Activated naive CD8-positive, alpha-beta T cell treated with anti-CD3 and anti-CD28 coated beads, Interleukin-2, amount 50 U/mL, for 24 hours (primary cell): Measurements from ENCODE around the gene POLR3H.
"Not testable (repeated sequence)": the region's sequence is repeated elsewhere in the genome, so short reads cannot be mapped to it uniquely, and the experiment has no call there.

Source experiments
- ATAC-seq: fragments of 150-1000 bp; cut with Tn5 transposase; one replicate; pipeline ENCODE4 v1.10.0; 2021
- DNase-seq: peaks from one replicate; pipeline ENCODE4 v3.0.0; 2021
- H3K27ac Mint-ChIP-seq: one replicate; pipeline ENCODE4 v1.8.0; 2021; ENCODE audit warnings: mild to moderate bottlenecking, mixed read lengths
- H3K27me3 Mint-ChIP-seq: one replicate; pipeline ENCODE4 v1.8.0; 2021; ENCODE audit warnings: mixed read lengths
- H3K36me3 Mint-ChIP-seq: one replicate; pipeline ENCODE4 v1.8.0; 2021; ENCODE audit warnings: low read depth, mixed read lengths
- H3K4me1 Mint-ChIP-seq: one replicate; pipeline ENCODE4 v1.8.0; 2021; ENCODE audit warnings: mixed read lengths
- H3K4me3 Mint-ChIP-seq: one replicate; pipeline ENCODE4 v1.8.0; 2021; ENCODE audit warnings: mild to moderate bottlenecking, moderate library complexity, mixed read lengths
- H3K9me3 Mint-ChIP-seq: one replicate; pipeline ENCODE4 v1.8.0; 2021; ENCODE audit warnings: mixed read lengths

Gene POLR3H

DNA sequence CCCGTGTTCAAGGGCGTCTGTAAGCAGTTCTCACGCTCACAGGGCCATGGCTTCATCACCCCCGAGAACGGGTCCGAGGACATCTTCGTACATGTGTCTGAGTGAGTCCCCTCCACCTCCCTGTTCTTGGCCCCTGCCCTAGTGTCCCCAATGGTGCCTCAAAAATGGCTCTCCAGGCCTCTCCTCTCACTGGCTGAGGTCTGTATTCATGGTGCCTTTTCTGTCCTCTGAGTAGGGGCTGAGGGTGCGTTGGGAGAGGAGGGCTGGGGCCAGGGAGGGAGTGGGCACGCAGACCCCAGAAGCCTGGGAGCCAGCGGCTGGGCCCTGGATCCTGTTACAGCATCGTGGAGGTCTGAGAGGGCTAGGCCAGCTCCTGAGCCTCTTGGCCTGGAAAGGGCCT lies 29.4 kb upstream of the POLR3H start:
- no peak for ATAC-seq

DNA sequence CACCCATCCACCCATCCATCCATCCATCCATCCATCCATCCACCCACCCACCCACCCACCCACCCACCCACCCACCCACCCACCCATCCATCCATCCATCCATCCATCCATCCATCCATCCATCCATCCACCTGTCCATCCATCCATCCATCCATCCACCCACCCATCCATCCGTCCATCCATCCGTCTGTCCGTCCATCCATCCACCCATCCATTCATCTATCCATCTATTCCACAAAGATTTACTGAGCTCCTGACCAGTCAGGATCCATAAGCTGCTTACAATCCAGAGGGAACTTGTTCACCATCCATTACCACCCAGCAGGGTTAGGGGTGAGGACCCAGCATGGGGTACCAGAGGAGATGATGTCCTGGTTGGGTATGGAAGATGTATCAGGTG lies 28.0 kb upstream of the POLR3H start:
- H3K36me3 Mint-ChIP-seq, H3K27me3 Mint-ChIP-seq, H3K27ac Mint-ChIP-seq, ATAC-seq, H3K4me3 Mint-ChIP-seq, DNase-seq, H3K4me1 Mint-ChIP-seq, H3K9me3 Mint-ChIP-seq: not testable (repeated sequence)

More for the DNA sequence above, 29.4 kb upstream of the POLR3H start:
- no peaks in the 10 kb centered on the region for H3K4me1 Mint-ChIP-seq
- no peaks in the 10 kb centered on the region for H3K9me3 Mint-ChIP-seq
- no peak for DNase-seq
- H3K4me3 Mint-ChIP-seq = no peak overlapping the region
- no peak overlapping the region for H3K27ac Mint-ChIP-seq
- H3K36me3 Mint-ChIP-seq = peaks cover 3% of the 10 kb centered on the region
- peaks cover 3% of the 10 kb centered on the region for H3K27me3 Mint-ChIP-seq

DNA sequence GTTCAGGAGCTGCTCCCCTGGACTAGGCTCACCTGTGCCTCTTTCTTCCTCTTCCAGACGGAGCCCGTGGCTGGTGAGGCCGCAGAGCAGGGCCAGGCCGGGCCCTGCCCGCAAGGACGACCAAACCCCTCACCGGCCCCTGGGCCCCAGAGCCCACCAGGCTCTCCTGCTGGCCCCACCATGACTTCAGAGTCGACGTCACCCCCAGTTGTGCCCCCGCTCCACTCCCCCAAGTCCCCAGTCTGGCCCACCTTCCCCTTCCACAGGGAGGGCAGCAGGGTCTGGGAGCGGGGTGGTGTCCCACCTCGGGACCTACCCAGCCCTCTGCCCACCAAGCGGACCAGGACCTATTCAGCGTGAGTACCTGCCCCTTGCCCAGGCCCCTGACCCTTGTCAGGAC lies 27.5 kb upstream of the POLR3H start:
- Mint-ChIP-seq H3K4me3 (no peak overlapping the region), H3K27me3 (peaks cover 3% of the 10 kb centered on the region), H3K4me1 (no peaks in the 10 kb centered on the region), H3K36me3 (peaks cover 2% of the 10 kb centered on the region), H3K27ac (no peak overlapping the region), H3K9me3 (no peaks in the 10 kb centered on the region)
- DNase-seq (no peak), ATAC-seq (no peak)

DNA sequence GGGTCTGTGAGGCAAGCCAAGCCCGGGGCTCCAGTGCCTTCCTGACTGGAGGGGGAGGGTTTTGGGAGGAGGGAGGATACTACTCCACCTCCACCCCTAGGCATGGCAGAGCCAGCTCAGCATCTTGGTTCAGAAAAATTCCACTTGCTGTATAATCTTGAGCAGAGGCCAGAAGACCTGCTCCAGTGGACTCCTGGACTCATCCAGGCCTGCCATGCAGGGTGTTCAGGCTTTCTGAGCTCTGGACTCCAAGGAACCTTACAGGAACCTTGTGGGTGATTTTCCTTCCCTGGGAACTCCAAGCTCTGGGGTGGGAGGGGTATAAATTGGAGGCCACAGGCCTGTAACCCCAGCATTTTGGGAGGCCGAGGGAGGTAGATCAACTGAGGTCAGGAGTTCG lies 26.0 kb upstream of the POLR3H start:
- H3K4me3 Mint-ChIP-seq = no peak overlapping the region
- H3K4me1 Mint-ChIP-seq = peaks cover 4% of the 10 kb centered on the region
- DNase-seq = no peak
- no peaks in the 10 kb centered on the region for H3K36me3 Mint-ChIP-seq
- no peaks in the 10 kb centered on the region for H3K9me3 Mint-ChIP-seq
- H3K27ac Mint-ChIP-seq = no peak overlapping the region
- no peak for ATAC-seq
- peaks cover 3% of the 10 kb centered on the region for H3K27me3 Mint-ChIP-seq

DNA sequence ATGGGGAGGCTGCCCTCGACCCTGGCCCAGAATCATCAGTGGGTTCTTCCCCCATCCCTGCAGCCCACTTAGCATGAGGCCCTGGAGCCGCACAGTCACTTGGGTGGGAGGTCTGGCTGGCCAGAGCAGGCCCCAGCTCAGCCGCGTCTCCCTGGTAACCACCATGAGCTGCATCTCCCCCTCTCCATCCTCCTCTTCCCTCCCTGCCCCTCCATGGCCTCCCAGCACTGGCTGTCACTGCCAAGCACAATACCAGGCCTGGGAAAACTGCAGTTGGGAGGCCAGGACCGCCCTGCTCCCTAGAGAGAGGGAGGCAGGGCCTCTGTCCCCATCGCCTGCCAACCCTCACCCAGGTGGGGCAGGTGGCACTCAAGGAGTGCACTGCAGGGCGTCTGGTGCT lies 24.5 kb upstream of the POLR3H start:
- no peak for ATAC-seq
- Mint-ChIP-seq H3K4me1 (peaks cover 4% of the 10 kb centered on the region), H3K36me3 (no peaks in the 10 kb centered on the region), H3K27ac (no peak overlapping the region), H3K4me3 (no peak overlapping the region), H3K27me3 (peaks cover 3% of the 10 kb centered on the region), H3K9me3 (no peaks in the 10 kb centered on the region)
- no peak for DNase-seq

DNA sequence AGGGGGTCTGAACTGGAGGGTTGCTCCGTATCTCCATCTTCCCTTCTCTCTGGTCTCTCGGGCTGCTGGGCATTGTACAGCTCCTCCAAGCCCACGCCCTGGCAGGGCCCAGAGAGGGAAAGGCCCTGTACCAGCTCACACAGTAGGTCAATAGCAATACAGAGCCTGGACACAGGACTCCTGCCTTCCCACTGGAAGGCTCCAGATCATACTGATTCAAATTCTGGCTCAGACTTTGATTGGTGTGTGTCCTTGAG lies 23.2 kb upstream of the POLR3H start:
- H3K9me3 Mint-ChIP-seq = no peaks in the 10 kb centered on the region
- H3K36me3 Mint-ChIP-seq = no peaks in the 10 kb centered on the region
- no peak for DNase-seq
- peaks cover 4% of the 10 kb centered on the region for H3K4me1 Mint-ChIP-seq
- no peak for ATAC-seq
- H3K27ac Mint-ChIP-seq = no peak overlapping the region
- no peak overlapping the region for H3K4me3 Mint-ChIP-seq
- peaks cover 7% of the 10 kb centered on the region for H3K27me3 Mint-ChIP-seq

DNA sequence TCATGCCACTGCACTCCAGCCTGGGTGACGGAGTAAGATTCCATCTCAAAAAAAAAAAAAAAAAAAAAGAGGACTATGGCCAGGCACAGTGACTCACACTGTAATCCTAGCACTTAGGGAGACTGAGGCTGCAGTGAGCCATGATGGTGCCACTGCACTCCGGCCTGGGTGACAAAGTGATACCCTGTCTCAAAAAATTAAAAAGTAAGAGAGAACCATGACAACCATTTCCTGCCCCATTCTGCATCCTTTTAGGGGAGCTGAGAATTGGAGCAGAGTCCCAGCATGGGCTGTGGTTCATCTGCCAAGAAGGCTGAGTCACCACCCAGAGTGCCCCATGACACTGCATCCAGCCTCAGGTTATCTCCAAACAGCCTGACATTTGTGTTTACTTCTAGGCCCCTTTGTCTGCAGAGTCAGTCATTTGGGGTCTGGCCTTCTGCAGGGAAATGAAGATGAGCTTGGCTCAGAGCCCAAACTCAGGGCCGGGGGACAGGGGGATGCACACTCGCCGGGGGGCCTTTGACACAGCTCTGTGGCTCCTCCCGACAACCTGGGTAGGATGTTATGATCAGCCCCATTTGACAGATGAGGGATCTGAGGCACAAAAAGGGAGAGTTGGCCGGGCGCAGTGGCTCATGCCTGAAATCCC lies 21.3 kb upstream of the POLR3H start:
- Mint-ChIP-seq H3K4me1 (peaks cover 4% of the 10 kb centered on the region), H3K27me3 (peaks cover 17% of the 10 kb centered on the region), H3K4me3 (no peak overlapping the region), H3K9me3 (no peaks in the 10 kb centered on the region), H3K36me3 (no peaks in the 10 kb centered on the region), H3K27ac (no peak overlapping the region)
- ATAC-seq (peak; percentile 88), DNase-seq (peak; percentile 22)

DNA sequence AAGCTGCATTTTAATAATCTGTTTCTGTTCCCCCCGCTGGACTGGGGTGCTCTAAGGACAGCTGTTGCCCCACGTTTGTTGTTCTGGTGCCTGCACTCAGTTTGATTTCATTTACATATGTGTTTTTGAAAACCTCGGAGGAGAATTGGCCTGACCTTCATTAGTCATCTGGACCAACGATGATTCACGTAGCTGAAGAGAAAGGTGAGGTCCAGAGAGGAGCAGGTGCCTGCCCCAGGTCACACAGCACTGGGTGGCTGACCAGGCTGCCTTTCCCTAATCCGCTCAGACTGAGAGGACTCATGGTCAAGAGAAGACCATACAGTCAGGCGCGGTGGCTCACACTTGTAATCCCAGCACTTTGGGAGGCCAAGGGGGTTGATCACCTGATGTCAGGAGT lies 20.3 kb upstream of the POLR3H start:
- no peaks in the 10 kb centered on the region for H3K36me3 Mint-ChIP-seq
- no peak overlapping the region for H3K4me3 Mint-ChIP-seq
- H3K4me1 Mint-ChIP-seq = peaks cover 4% of the 10 kb centered on the region
- H3K27me3 Mint-ChIP-seq = peaks cover 24% of the 10 kb centered on the region
- DNase-seq (no peak), ATAC-seq (no peak)
- no peaks in the 10 kb centered on the region for H3K9me3 Mint-ChIP-seq
- H3K27ac Mint-ChIP-seq = no peak overlapping the region

DNA sequence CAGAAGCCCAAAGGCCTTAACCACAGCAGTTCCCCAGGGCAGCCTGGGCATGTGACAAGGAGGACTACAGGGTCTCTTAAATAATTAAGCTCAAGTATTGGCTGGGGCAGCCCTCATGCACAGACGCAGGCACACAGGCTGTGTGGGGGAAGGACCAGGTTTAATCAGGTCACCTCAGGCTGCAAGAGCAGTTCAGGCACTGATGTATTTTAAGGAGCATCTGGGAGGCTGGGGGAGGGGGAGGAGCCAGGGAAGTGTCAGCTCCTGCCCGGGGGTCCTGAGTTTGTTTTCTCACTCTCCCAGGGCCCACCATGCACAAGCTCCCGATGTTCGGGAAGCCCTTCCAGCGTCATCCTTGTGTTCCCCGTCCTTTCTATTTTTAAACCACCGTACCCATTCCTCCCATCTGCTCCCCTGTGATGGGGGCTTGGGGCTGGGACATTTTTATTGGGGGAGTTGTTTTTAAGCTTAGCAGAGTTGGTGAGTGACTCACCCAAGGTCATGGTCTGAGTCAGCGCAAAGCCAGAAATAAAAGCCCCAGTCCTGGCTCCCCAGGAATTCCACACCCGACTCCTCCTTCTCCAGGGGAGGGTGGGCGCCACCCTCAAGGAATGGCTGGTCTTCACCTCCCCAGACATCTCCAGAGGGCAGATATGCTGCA lies 18.9 kb upstream of the POLR3H start:
- no peak overlapping the region for H3K4me3 Mint-ChIP-seq
- H3K4me1 Mint-ChIP-seq = peaks cover 4% of the 10 kb centered on the region
- H3K27ac Mint-ChIP-seq = no peak overlapping the region
- no peak for ATAC-seq
- H3K27me3 Mint-ChIP-seq = peaks cover 23% of the 10 kb centered on the region
- DNase-seq = no peak
- H3K9me3 Mint-ChIP-seq = no peaks in the 10 kb centered on the region
- H3K36me3 Mint-ChIP-seq = no peaks in the 10 kb centered on the region

DNA sequence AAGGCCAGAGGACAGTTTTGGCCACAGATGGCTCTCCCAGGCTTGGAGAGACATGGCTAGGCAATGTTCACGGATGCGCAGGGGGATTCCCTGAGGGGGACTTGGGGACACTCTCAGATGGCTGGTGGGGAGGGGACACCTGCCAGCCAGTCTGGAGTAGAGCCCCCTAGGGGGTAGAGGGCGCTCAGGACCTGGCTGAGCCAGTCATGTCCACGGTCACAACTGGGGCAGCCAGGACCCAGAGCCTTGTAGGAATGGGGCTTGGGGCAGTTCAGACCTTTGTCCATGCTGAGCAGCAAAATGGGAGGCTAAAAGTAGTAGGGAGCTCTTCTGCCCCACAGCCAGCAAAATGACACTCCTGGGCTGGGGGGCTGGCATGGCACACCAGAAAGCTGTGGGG lies 18.2 kb upstream of the POLR3H start:
- H3K36me3 Mint-ChIP-seq = no peaks in the 10 kb centered on the region
- H3K4me1 Mint-ChIP-seq = peaks cover 8% of the 10 kb centered on the region
- peaks cover 27% of the 10 kb centered on the region for H3K27me3 Mint-ChIP-seq
- no peak for DNase-seq
- H3K27ac Mint-ChIP-seq = no peak overlapping the region
- no peaks in the 10 kb centered on the region for H3K9me3 Mint-ChIP-seq
- no peak for ATAC-seq
- no peak overlapping the region for H3K4me3 Mint-ChIP-seq

DNA sequence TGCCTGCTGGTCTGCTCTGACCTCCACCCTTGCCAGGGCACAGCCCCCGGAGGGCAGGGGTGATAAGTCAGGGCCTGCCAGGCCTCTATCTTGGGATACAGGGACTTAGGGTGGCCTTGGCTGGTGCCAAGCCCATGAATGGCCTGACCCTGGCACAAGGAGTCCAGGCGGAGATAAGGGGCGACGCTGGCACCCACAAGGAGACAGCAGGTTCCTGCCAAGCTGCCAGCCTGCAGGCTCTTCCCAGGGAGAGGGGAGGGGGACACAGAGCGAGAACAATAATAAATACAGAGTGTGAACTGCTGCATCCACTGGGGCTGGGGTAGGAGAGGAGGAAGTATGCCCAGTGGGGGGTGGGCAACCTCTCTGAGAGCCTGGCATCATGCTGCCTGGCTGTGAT lies 17.5 kb upstream of the POLR3H start:
- H3K27me3 Mint-ChIP-seq = peaks cover 30% of the 10 kb centered on the region
- H3K27ac Mint-ChIP-seq = no peak overlapping the region
- ATAC-seq = no peak
- H3K4me3 Mint-ChIP-seq = no peak overlapping the region
- H3K9me3 Mint-ChIP-seq = no peaks in the 10 kb centered on the region
- DNase-seq = no peak
- H3K36me3 Mint-ChIP-seq = no peaks in the 10 kb centered on the region
- H3K4me1 Mint-ChIP-seq = peaks cover 13% of the 10 kb centered on the region

DNA sequence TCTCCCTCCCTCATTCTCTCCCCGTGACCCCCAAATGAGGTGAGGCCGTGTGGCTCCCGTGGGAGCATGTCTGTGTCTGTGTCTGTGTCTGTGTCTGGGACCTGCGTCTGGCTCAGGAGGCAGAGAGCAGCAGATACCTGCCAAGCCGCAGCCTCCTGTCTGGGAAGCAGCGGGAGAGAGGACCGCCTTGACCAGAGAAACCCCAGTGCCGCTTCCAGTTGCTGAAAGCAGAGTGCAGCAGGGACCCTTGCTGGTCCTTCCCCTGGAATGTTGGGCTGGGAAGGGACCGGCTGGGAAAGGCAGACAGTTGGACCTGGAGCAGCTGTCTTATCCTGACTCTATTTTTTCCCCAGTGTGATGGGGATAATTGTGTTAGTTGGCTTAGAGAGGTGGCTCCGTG lies 17.1 kb upstream of the POLR3H start:
- H3K27me3 Mint-ChIP-seq = peaks cover 32% of the 10 kb centered on the region
- H3K27ac Mint-ChIP-seq = no peak overlapping the region
- H3K36me3 Mint-ChIP-seq = no peaks in the 10 kb centered on the region
- ATAC-seq (no peak), DNase-seq (no peak)
- peaks cover 13% of the 10 kb centered on the region for H3K4me1 Mint-ChIP-seq
- no peak overlapping the region for H3K4me3 Mint-ChIP-seq
- no peaks in the 10 kb centered on the region for H3K9me3 Mint-ChIP-seq

DNA sequence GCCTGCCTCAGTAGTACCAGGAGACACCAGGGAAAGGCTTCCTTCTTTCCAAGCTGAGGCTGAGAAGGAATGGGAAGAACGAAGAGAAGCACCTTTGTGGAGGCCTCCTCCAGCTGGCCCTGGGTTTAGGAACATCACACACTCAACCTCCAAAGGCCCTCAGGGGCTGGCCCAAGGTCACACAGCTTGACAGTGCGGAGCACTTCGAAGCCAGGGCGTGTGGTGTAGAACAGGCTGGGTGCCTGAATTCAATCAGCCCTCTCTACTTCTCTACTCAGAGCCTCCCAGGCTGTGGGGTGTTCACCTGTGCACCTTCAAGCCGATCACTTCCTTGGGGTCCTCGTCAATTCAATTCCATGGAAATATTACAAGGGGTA lies 15.8 kb upstream of the POLR3H start:
- Mint-ChIP-seq H3K4me3 (no peak overlapping the region), H3K36me3 (no peaks in the 10 kb centered on the region), H3K27ac (no peak overlapping the region), H3K4me1 (peaks cover 9% of the 10 kb centered on the region), H3K9me3 (no peaks in the 10 kb centered on the region), H3K27me3 (peaks cover 37% of the 10 kb centered on the region)
- DNase-seq (no peak), ATAC-seq (no peak)

DNA sequence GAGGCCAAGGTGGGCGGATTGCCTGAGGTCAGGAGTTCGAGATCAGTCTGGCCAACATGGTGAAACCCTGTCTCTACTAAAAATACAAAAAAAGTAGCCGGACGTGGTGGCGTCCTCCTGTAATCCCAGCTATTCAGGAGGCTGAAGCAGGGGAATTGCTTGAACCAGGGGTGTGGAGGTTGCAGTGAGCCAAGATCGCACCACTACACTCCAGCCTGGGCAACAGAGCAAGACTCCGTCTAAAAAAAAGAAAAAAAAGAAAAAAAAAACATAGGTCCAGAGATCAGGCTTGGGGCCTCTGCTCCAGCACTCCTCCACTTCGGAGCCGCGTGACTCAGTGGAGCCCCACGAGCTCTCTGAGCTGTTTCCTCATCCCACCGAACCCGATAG lies 14.0 kb upstream of the POLR3H start:
- DNase-seq, H3K9me3 Mint-ChIP-seq, H3K27ac Mint-ChIP-seq, H3K4me3 Mint-ChIP-seq, H3K4me1 Mint-ChIP-seq, H3K36me3 Mint-ChIP-seq, ATAC-seq: not testable (repeated sequence)
- peaks cover 37% of the 10 kb centered on the region for H3K27me3 Mint-ChIP-seq

DNA sequence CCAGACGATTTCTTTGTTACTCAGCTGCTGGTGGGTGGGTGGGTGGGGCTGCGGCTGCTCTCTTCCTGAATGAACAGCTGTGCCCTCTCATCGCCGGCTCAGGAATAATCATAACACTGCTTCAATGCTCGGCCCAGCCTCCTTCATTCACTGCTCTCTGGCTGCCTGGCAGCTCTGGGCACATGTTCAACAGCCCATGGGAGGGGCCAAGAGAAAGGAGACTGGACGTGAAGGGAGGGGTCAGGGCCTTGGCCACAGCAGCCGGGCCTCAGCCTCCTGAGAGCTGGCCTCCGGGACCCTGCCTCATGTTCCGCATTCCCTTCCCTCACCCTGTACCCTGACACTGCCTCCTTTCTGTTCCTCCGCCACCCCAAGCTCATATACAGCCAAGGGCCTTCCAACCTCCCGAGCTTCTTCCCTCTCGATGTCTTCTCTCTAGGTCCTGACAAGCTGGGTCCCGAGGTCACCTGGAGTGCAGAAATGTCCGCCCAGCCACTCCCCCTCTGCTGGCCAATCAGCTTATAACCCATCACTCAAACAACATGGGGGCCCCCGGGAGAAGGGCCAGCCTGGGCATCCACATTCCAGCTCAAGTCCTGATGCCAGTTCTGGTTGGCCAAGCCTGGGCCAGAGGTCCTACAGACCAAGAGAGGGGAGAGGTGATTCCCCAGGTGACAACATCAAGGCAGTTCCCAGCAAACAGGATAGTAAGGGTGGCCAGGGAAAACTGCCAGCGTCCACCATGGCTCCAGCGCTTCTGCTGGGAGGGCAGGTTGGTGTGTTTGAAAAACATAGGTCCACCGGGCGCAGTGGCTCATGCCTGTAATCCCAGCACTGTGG lies 13.4 kb upstream of the POLR3H start:
- H3K27ac Mint-ChIP-seq = no peak overlapping the region
- DNase-seq (no peak), ATAC-seq (peak; percentile 52)
- no peaks in the 10 kb centered on the region for H3K9me3 Mint-ChIP-seq
- peaks cover 9% of the 10 kb centered on the region for H3K4me1 Mint-ChIP-seq
- H3K27me3 Mint-ChIP-seq = peaks cover 35% of the 10 kb centered on the region
- H3K36me3 Mint-ChIP-seq = no peaks in the 10 kb centered on the region
- H3K4me3 Mint-ChIP-seq = no peak overlapping the region
